OCI-LY1 (cell line): Measurements from ENCODE around the gene ZFPL1.

ENCODE experiments used
- H2AFZ ChIP-seq: fragments of 200-600 bp; sonication (generic), shearing (Covaris generic); 2 replicates; pipeline ENCODE4 v1.6.0; 2014; ENCODE audit warnings: antibody characterized with exemption, mild to moderate bottlenecking, low read length
- H3F3A ChIP-seq: fragments of 200-600 bp; sonication (generic), shearing (Covaris generic); 2 replicates; pipeline ENCODE4 v1.6.0; 2014; ENCODE audit warnings: mild to moderate bottlenecking, antibody characterized with exemption, low read length, moderate library complexity; ENCODE audit not compliant: insufficient read depth
- H3K27ac ChIP-seq: fragments of 200-600 bp; sonication (generic); 2 replicates; pipeline ENCODE4 v1.5.1; 2014; ENCODE audit warnings: low read length, mixed run types, mild to moderate bottlenecking, low read depth; ENCODE audit not compliant: poor library complexity, severe bottlenecking
- H3K27me3 ChIP-seq: fragments of 200-600 bp; sonication (generic); 2 replicates; pipeline ENCODE4 v1.6.0; 2014; ENCODE audit warnings: antibody characterized with exemption, mild to moderate bottlenecking, low read length, moderate library complexity; ENCODE audit not compliant: insufficient read depth
- H3K36me3 ChIP-seq: fragments of 200-600 bp; sonication (generic); 2 replicates; pipeline ENCODE4 v1.6.1; 2014; ENCODE audit warnings: mild to moderate bottlenecking, antibody characterized with exemption, low read length, moderate library complexity, mixed read lengths; ENCODE audit not compliant: insufficient read depth
- H3K4me1 ChIP-seq: fragments of 200-600 bp; sonication (generic); 2 replicates; pipeline ENCODE4 v1.5.1; 2014; ENCODE audit warnings: mild to moderate bottlenecking, low read length, moderate library complexity; ENCODE audit not compliant: insufficient read depth, severe bottlenecking
- H3K4me2 ChIP-seq: fragments of 200-600 bp; sonication (generic), shearing (Covaris generic); 2 replicates; pipeline ENCODE4 v1.6.1; 2014; ENCODE audit warnings: low read length
- H3K4me3 ChIP-seq: fragments of 200-600 bp; sonication (generic); 2 replicates; pipeline ENCODE4 v1.5.1; 2014; ENCODE audit warnings: low read length, low read depth, mild to moderate bottlenecking, mixed read lengths; ENCODE audit not compliant: poor library complexity, severe bottlenecking
- H3K79me2 ChIP-seq: fragments of 200-600 bp; shearing (Covaris generic); 2 replicates; pipeline ENCODE4 v1.6.1; 2016; ENCODE audit warnings: mixed run types, low read length, mixed read lengths; ENCODE audit not compliant: insufficient read depth
- H3K9ac ChIP-seq: fragments of 200-600 bp; sonication (generic), shearing (Covaris generic); 2 replicates; pipeline ENCODE4 v1.6.1; 2014; ENCODE audit warnings: mild to moderate bottlenecking, low read length, mixed read lengths
- H3K9me2 ChIP-seq: fragments of 200-600 bp; sonication (generic), shearing (Covaris generic); 2 replicates; pipeline ENCODE4 v1.6.1; 2014; ENCODE audit warnings: low read depth, mild to moderate bottlenecking, low read length, mixed read lengths
- H3K9me3 ChIP-seq: fragments of 200-600 bp; shearing (Covaris generic); 2 replicates; pipeline ENCODE4 v1.6.1; 2014; ENCODE audit warnings: low read length, mixed read lengths
- H4K20me1 ChIP-seq: fragments of 200-600 bp; sonication (generic), shearing (Covaris generic); 2 replicates; pipeline ENCODE4 v1.6.0; 2016; ENCODE audit warnings: mild to moderate bottlenecking, low read length; ENCODE audit not compliant: insufficient read depth
- CTCF ChIP-seq: fragments of 200-600 bp; sonication (generic), shearing (Covaris generic); IDR thresholded peaks from 2 replicates; pipeline ENCODE4 v1.5.1; 2017; ENCODE audit warnings: mild to moderate bottlenecking, antibody characterized with exemption, low read length, moderate library complexity, mixed read lengths
- EZH2 ChIP-seq: fragments of 200-600 bp; sonication (generic), shearing (Covaris generic); IDR thresholded peaks from 2 replicates; pipeline ENCODE4 v1.8.0; 2017; ENCODE audit warnings: borderline replicate concordance, mixed run types, mild to moderate bottlenecking, antibody characterized with exemption, low read length, moderate library complexity, mixed read lengths

The ZFPL1 gene

GRCh38 chr11:65112546-65113360 is 28.7 kb downstream of the ZFPL1 start:
- Histone ChIP-seq H3F3A (0 out of 2 replicates have a peak, but pooled peaks cover 5% of the 10 kb centered on the region), H3K4me3 (peak overlapping the region; percentile 75), H3K4me1 (peaks cover 49% of the 10 kb centered on the region), H3K9me3 (no peaks in the 10 kb centered on the region), H2AFZ (no peak overlapping the region), H4K20me1 (no peaks in the 10 kb centered on the region), H3K9me2 (no peaks in the 10 kb centered on the region), H3K9ac (peak overlapping the region; percentile 86), H3K79me2 (no peaks in the 10 kb centered on the region), H3K27ac (peak overlapping the region; percentile 98), H3K27me3 (no peaks in the 10 kb centered on the region), H3K36me3 (peaks cover 41% of the 10 kb centered on the region), H3K4me2 (peak overlapping the region; percentile 90)
- no peak for TF ChIP-seq EZH2
- TF ChIP-seq CTCF, result peak; percentile 94

GRCh38 chr11:65113361-65113756 is 29.3 kb downstream of the ZFPL1 start:
- Histone ChIP-seq H3K4me1 (peaks cover 49% of the 10 kb centered on the region), H3F3A (0 out of 2 replicates have a peak, but pooled peaks cover 5% of the 10 kb centered on the region), H3K27me3 (no peaks in the 10 kb centered on the region), H2AFZ (no peak overlapping the region), H3K79me2 (no peaks in the 10 kb centered on the region), H3K9me3 (no peaks in the 10 kb centered on the region), H3K36me3 (peaks cover 46% of the 10 kb centered on the region), H3K9me2 (no peaks in the 10 kb centered on the region), H3K9ac (peak overlapping the region; percentile 86), H3K27ac (peak overlapping the region; percentile 98), H3K4me2 (peak overlapping the region; percentile 90), H3K4me3 (peak overlapping the region; percentile 75), H4K20me1 (no peaks in the 10 kb centered on the region)
- TF ChIP-seq CTCF, result no peak
- no peak for TF ChIP-seq EZH2

GRCh38 chr11:65113839-65114238 is 29.8 kb downstream of the ZFPL1 start:
- H3K27me3 ChIP-seq, result no peaks in the 10 kb centered on the region
- H3F3A ChIP-seq, result 0 out of 2 replicates have a peak, but pooled peaks cover 5% of the 10 kb centered on the region
- no peaks in the 10 kb centered on the region for H3K9me3 ChIP-seq
- TF ChIP-seq EZH2, result no peak
- no peak for TF ChIP-seq CTCF
- peak overlapping the region; percentile 90 for H3K4me2 ChIP-seq
- no peaks in the 10 kb centered on the region for H4K20me1 ChIP-seq
- no peaks in the 10 kb centered on the region for H3K79me2 ChIP-seq
- peak overlapping the region; percentile 43 for H3K9ac ChIP-seq
- H2AFZ ChIP-seq, result no peak overlapping the region
- peaks cover 50% of the 10 kb centered on the region for H3K4me1 ChIP-seq
- peak overlapping the region; percentile 98 for H3K27ac ChIP-seq
- peaks cover 51% of the 10 kb centered on the region for H3K36me3 ChIP-seq
- H3K9me2 ChIP-seq, result no peaks in the 10 kb centered on the region
- H3K4me3 ChIP-seq, result peak overlapping the region; percentile 75
